Esophagus mucosa (tissue), 1 donor: ENCODE data around the gene PRR16. TPM values are rescaled to one million over a fixed set of nuclear protein-coding genes. Genes with fewer than 3 reads are reported as not detected.

ENCODE experiments used
- ATAC-seq: fragments of 200-7000 bp; cut with Tn5 transposase; one replicate; pipeline ENCODE4 v1.9.1; 2020
- total RNA-seq: library from RNA; stranded (reverse); gene quantifications from one replicate; pipeline ENCODE4 v1.2.4, GENCODE V29; 2023
- donor health status: DM: yes; HTN: yes; CAD: no.

PRR16 gene
- total RNA-seq, 1 donor from 2014 or later: 0.44 TPM

DNA sequence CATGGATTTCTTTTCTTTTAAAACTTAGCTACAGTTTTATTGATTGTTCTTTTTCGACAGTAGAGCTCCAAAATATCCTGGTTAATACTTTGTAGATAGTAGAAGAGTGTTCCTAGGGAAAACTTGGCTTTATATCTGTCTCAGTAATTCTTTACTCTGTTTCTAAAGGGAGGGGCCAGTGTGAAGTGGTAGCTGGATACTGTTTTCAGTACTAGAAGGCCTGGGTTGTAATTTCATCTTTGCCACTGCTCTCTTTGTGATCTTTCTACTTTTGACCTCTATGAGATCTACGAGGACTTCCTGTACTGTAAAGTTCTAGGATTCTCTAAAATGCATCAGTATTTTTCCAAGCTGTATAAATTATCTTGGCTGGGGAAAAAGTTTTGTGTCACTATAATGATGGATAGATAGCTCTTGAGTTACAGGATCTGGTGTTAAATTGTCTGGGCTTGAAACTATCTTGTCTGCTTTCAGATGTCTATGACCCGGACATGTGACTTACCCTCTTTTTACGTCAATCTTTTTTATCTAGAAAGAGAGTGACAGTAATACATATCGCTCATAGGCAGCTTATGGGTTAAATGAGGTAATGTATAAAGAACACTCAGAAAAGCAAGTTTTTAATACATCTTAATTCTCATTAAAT lies 53.6 kb downstream of the PRR16 start:
- ATAC-seq: no peak

DNA sequence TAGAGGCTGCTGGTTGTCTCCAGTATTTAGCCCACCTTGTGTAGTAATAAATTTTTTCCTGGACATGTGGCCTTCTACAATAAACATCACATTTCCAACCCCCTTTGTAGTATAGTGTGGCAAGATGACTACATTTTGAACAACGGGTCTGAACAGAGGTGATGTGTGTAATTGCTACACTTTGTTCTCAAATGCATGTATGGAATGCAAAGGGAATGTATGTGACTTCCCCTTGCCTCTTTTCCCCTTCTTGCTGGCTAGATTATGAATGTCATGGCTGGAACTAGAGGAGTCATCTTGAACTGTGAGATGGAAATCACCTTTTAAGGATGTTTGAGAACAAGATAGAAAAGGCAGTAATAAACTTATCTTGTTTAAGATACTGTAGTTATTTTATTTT lies 54.5 kb downstream of the PRR16 start:
- no peak for ATAC-seq

DNA sequence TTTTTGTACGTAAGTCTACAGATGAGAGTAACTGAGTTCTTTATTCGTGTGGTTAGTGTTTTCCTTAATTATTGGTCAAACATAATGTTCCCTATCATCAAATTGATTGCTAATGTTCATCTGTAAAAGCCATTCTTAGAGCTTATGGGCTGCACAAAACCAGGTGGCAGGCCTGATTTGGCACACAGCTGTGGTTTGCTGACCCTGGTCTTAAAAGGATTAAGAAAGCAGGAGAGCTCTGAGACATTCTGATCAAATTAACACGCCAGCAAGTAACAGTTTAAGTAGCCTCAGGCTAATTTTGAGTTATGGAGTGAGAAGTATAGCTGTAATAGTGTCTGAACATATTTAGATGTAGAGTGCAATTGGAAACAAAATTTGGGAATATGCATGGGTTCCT lies 63.2 kb downstream of the PRR16 start:
- ATAC-seq: no peak

DNA sequence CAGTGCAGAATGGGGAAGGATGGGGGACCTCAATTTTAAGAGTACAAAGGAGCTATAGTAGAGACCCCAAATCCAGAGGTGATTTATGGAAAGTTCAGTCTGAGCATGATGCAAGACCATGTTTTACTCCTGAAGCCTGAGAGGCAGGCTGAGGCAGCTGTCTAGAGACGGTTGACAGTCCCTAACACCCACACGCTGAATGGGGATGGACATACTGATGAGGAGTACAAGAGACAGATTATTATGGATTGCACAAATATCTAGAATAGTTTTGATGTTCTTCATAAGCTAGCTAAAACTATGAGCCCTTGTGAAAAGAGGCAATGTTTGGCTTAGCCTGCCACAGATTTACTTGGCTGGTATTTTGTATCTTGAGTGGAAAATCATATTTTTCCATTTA lies 64.5 kb downstream of the PRR16 start:
- no peak for ATAC-seq

DNA sequence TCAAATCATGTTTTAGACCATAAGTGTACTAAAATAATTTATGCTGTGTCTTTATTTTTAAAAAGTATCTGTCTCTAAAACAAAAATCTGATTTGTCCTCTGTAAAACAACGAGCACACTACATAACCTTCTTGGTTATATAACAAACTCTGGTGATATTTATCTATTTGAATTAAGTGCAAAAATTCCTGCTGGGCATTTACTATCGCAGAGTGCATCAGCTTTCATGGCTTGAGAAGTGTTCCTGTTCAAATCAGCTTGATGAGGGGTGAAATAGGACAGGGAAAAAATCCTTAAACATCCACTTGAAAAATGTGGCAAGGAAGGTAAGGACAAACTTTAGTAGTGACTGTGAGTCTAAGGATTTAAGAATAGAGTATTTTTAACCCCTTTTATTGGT lies 65.3 kb downstream of the PRR16 start:
- no peak for ATAC-seq

DNA sequence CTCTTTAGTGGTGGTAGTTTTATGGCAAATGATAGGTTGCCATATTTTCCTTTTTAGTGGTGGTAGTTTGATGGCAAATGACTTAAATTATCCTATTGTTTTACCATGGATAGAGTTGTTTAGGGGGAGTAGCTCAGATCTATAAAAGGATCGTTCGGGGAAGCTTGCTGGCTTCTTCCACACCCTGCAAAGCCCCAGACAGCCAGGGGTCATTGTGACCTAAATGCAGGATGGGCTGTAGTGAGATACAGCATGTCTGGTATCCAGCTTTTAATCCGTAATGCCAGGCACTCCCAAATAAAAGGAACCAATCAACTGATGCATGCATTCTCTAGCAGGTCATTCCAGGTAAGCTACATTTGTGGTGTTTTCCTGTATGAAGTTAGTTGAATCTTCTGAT lies 67.1 kb downstream of the PRR16 start:
- no peak for ATAC-seq

DNA sequence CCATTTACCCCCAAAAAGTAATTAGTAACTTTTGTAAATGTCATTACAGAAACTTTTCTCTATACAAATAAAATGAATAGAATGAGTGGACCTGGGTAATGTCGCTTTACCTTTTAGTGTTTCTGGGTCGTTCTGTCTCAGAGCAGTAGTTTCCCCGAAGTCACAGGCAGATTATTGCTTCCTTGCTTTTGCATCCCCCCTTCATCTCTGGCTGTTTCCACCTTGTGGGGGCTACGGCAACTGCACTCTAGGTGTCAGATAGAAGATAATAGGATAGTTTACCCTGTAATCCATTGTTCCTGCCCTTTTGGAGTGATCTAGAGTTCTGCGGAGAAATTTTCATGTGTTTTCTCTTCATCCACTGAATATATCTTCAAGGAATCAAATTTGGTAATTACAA lies 68.7 kb downstream of the PRR16 start:
- no peak for ATAC-seq

DNA sequence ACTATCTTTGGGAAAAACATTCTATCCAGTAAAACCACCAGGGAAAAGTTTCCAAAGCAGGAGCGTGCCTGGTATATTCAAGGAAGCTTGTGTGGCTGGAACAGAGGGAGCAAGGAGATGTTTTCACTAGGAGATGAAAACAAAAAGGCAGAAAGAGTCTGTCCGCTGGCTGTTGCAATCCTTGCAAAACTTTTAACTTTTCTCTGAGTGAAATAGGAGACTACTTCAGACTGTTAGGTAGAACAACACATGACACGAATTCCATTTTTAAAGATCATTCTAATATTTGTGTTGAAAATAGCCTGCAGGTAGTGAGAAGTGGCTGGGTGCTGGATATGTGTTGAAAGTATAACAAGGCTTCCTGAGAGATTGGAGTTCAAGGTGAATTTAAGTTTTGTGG lies 69.5 kb downstream of the PRR16 start:
- ATAC-seq: no peak

DNA sequence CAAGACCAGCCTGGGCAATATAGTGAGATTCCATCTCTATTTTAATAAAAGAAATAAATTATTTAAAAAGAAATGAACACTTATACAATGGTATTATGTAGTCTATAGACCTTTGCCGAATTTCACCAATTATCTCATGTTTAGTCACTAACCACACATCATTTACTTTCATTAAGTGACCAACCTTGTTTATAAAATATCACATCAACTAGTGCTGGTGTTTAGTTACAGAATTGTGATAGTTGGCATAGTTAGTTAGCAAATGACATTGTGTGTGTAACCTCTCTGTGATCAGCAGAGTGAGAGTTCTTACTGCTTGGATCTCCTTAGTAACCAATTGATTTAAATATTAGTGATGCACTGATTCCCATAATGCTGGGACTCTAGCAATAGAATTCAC lies 71.8 kb downstream of the PRR16 start:
- no peak for ATAC-seq

DNA sequence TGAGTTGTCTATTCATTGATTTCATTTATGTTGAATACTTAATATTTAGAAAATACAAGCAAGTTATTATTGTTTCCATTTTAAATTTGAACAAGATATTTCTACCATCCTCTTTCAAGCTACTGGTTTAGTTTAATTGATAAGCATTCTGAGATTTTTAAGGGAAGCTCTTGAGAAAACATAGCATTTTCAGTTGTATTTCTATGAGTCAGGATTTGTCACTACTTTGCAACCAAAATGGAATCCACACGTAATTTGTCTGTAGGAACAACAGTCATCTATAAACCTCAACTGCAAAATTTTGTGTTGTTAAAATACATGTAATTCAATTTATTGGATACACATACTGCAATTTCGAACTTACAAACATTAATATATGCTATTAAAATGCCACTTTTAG lies 74.0 kb downstream of the PRR16 start:
- no peak for ATAC-seq

DNA sequence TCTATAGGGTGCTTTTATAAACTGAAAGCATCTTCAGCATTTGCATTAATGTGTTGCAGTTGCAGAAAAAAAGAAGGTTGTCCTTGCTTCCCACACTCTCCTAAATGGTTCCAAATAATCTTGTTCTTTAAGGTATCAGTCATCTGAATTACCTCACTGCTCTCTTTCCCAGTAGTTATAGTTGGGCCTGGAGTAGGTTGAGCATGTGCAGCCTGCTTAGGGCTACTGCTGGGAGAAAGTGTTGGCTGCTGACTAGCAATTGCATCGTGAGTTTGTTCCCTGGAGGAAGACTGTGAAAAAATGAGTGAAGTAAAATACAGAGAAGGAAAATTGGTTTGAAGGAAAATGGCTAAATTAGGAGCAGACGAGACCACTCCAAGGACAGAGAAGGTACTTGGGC lies 74.5 kb downstream of the PRR16 start:
- no peak for ATAC-seq

DNA sequence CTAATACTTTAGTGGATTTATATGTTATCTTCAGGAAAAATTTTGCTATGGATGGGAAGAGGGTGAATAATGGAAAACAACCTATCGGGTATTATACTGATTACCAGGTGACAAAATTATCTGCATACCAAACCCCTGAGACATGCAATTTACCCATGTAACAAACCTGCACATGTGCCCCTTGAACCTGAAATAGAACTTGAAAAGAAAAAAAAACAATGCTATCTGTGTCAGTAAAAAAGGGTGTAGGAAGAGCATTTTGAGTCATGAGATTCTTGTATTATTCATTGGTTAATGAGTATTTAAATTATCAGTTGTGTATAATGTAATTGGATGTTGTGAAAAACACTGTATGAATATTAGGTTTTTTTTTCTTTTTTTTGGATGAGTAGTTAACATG lies 75.4 kb downstream of the PRR16 start:
- ATAC-seq: no peak

DNA sequence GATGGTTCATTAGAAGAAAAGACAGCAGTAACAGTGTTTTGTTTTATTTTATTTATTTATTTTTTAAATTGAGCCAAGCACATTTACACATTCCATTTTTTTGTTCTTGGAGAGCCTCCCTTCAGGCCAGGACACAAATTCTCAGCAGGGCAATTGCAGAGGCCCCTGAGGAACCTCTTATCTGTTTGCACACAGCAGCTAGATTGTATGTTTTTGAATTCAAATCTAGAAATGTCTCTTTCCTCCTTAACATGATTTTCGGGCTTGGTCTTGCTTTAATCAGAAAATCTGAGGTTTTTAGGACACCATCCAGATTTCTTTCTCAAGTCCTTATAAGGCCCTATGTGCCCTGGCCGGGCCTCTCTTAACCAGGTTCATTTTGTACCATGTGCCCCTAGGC lies 76.0 kb downstream of the PRR16 start:
- no peak for ATAC-seq

DNA sequence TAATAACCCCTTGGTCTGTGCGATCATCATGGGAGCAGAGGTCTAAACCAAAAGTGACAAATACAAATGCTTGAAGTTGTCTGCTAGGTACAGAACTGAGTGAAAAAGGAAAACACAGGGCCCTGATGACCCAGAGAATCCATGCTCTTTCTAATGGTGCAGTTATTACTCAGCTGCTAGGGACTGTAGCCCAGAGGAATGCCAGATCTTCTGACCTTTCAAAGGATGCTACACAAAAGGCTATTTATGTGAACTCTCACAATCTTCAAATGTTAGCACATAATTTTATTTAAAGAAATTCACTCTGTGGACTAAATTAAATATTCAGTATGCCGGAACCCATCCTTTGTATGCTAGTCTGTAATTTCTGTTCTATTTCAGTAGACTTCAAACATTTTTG lies 79.9 kb downstream of the PRR16 start:
- no peak for ATAC-seq

DNA sequence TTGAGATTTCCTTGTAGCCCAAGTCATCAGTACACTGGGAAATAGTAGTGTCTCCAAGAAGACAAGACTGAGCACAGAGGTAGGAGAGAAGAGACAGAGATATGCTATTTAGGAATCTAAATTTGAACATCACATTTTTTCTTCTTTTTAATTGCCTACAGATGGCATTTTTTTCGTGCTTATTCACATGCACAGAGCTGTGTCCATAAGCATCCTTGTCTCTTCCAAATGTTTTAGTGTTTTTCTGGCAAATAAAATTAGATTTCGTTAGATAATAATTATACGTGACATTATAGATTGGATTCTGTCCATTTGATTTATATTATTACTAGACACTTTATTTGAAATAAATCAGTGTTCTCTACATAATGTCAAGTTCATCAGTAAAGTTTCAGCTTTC lies 80.9 kb downstream of the PRR16 start:
- no peak for ATAC-seq

DNA sequence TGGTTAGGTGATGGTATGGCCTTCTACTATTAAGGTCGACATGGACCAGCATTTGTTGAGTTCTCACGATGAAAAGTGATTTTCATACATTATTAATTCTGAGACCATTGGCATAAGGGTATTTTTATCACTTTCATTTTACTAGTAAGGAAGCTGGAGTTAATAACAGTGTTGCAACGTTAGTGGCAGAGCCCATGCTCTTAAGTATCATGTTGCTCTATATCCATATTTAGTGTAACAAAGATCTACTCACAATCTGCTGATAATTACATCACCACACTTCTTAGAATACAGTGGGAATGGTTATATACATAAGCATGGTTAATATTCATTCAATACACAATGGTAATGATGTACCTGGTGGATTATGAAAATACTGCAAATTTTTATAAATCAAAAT lies 81.9 kb downstream of the PRR16 start:
- ATAC-seq: no peak

DNA sequence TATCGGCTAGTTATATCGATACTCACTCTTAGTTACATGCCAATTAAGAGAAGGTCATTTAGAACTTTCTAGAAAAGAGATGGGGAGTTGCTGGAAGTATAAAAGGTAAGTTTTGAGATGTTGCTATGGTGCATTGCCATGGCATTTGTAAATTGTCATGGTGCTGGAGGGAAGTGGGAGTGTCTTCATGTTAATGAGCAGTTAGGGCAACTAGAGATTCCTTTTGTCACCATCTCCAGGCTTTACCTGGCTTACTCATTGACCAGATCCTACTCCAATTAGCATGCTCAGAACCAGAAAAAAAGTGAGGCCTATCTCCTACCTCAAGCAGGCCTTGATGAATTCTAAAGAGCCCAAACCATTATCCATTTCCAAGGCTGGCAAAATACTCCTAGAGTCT lies 82.8 kb downstream of the PRR16 start:
- ATAC-seq: no peak

DNA sequence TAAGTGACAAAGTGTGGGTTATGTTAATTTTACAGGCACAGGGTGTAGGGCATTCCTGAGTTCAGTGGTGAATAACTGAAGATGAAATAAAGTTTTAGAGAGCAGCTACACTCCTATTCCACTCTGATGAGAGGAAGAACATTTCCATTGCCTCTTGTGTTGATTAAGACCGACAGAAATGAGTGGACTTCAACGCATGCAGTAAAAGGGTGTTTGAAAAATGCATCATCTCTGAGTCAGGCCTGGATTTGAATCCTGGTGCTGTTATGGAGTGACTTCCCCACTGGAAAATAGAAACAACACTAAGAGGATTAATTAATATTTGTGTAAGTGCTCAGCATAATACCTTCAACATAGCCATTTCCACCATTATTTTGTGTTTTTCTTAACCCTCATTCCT lies 86.3 kb downstream of the PRR16 start:
- ATAC-seq: no peak

DNA sequence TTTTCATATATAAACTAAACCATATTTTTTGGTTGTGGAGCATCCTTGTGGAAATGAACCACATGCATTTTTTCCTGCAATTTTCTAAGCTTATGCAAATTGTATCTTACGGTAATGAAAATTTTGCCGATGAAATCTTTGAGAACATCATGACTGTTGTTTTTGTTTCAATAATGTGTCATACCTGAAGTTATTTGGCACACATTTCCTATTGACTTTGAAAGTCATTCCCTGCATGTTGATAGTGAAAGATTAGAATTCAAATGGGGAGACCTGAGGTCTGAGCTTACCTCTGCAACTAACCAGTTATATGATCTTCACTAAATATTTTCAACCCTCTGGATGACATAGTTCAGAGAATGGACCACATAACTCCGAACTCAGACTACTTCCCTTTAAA lies 88.5 kb downstream of the PRR16 start:
- no peak for ATAC-seq

DNA sequence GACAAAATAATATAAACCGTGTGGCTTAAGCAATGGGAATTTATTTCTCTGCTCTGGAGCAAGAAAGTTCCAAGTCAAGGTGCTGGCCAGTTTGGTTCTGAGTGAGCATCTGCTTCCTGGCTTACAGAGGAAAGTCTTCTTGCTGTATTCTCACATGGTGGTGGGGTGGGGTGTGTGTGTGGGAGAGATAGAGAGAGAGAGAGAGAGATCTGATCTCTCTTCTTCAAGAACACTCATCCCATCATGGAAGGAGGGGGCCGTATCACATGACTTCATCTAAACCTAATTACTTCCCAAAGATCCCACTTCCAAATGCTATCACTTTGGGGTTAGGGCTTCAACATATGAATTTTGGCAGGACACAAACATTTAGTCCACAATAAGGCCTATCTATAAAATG lies 91.2 kb downstream of the PRR16 start:
- no peak for ATAC-seq

DNA sequence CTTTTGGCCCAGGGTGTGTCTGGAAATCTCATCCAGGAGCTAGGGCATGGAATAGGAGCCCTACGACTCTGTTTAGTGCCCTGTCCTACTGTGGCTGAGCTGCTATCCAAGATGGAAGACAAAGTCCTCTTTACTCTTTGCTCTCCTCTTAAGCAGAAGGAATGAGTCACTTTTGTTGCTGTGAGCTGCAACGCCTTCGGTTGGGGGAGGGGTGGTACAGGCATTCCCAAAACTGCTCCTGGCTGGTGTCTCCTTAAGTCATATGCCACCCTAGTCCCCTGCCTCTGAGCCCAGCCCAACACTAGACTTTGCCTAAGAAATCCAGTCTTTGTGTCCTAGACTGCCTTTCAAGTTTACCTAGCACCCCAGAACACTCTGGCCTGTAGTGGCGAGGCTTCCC lies 99.9 kb downstream of the PRR16 start:
- ATAC-seq: no peak

DNA sequence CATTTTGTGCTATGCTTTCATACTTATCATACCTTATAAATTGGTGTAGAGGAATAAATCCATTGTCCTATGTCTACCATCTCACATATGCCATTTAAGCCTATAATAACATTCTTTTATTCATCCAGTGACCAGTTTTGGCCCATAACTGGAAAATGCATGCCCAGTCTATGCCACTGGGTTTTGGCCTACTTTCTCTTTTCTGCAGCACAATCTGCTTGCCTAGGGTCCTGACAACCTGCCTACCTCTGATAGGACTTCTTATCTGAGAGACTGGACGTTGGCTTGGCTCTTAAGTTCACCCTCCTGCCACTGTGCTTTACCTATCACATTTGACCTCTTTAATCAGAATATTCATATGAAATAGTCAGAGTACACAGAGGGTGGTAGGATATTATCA lies 103.0 kb downstream of the PRR16 start:
- ATAC-seq: no peak

DNA sequence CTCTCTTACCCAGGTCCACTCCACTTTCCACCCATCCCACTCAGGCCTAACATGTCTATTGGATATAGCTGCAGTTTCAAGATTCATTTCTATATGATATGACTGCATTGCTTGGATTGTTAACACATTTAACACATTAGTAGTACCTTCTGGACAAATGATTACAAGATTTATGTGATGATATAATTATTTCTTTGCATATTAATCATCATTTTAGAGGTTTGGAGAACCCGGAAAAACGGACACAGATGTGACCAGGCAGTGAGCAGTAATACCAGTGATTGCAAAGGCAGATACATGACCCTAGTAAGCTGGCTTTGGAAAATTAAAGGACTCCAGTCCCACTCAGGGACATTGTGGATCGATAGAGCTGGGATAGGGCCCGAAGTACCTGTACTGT lies 103.8 kb downstream of the PRR16 start:
- ATAC-seq: no peak

DNA sequence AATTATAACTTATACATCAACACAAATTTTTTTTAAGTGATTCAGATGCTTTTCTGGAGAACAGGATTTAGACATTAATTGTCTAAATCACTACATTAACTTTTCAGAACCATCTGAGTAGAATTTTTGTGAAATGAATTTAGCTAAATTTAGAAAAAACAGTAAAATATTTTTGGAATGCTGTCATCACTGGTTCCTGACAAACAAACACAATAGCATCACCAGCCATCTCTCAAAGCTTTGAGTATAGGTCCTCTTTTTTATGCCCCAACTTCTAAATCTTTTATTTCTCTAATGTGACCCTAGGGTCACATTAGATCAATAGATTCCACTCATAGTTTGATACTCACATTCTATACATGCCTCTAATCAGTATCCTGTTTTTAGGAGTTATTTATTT lies 104.6 kb downstream of the PRR16 start:
- ATAC-seq: no peak

DNA sequence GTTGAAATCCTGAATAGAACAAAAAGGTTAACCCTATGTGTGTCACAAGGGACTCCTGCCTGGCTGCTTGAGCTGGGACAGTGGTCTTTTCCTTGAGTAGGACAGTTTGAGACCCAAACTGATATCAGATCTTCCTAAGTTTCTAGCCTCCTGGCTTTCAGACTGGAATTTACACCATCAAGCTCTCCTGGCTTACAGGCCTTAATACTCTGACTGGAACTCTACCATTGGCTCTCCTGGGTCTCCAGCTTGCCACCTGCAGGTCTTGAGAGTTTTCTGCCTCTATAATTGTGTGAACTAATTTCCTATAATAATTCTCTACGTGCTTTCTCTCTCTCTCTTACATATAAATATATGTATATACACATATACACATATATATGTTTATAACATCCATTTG lies 112.5 kb downstream of the PRR16 start:
- no peak for ATAC-seq

DNA sequence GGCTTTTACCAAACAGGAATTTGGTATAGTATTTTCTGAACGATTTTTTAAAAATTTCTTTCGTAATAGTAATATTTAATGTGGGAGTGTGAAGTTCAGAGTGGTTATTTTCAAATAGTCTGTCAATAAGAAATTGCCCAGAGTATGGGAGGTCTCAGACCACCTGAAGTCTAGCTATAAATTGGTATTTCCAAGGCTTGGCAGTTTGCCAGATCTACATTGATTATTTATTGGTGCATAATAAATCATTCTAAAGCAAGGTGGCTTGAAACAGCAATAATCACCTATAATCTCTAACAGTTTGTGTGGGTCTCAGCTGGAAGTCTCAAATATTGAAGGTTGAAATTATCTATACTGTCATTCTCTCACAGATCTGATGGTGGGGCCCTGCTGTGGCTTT lies 118.5 kb downstream of the PRR16 start:
- ATAC-seq: no peak
